Daoy (cell line): Measurements from ENCODE around the gene TTC34. TPM values are rescaled to one million over a fixed set of nuclear protein-coding genes. Genes with fewer than 3 reads are reported as not detected.
"Not testable (repeated sequence)": the region's sequence is repeated elsewhere in the genome, so short reads cannot be mapped to it uniquely, and the experiment has no call there.

Experiments
- DNase-seq: peaks from one replicate; pipeline ENCODE4 v3.0.0-alpha.2; 2015; ENCODE audit warnings: low read depth
- total RNA-seq: library from RNA; depleted of rRNA; stranded (reverse); fragments of >200 nt; shearing (Covaris generic); gene quantifications from 2 replicates; pipeline ENCODE4 v1.2.3, GENCODE V29; 2014

TTC34 gene
- total RNA-seq, 1 experiment from 2014 or later = not detected

- no peak for DNase-seq
Measured at GRCh38 chr1:2629627-2630497, 171.6 kb downstream of the TTC34 start.

DNA sequence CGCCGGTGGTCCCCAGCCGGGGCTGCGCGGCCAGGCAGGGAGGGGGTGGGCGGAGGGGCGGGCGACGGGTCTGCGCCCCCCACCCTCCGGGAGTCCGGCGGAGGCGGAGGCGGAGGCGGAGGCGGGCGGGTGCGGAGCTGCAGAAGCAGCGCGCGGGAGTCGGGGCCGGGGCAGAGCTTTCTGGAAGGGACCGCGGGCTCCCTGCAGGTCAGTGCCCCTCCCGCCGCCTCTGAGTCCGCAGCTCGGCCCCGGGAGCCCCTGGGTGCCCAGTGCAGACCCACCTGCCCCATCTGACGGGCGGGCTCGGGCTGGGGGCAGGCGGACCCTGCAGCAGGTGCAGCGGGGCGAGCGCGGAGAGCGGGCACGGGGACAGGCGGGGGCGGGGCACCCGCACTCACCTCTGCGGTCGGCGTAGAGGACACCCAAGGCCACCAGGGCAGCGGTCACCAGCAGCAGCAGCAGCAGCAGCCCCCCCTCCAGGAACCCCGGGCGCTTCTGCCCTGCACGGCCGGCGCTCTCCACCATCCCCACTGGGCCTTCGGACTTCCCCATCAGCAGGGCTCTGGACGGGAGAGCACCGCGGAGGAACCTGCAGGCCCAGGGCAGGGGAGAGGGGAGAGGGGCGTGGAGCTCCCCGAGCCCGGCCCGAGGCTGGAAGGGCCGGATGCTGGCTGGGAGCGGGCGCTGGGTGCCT, 172.4 kb downstream of the TTC34 start:
- no peak for DNase-seq

- DNase-seq = no peak
Measured at GRCh38 chr1:2628191-2628932, 173.1 kb downstream of the TTC34 start.

- DNase-seq = no peak
Measured at GRCh38 chr1:2627746-2628145, 173.7 kb downstream of the TTC34 start.

DNA sequence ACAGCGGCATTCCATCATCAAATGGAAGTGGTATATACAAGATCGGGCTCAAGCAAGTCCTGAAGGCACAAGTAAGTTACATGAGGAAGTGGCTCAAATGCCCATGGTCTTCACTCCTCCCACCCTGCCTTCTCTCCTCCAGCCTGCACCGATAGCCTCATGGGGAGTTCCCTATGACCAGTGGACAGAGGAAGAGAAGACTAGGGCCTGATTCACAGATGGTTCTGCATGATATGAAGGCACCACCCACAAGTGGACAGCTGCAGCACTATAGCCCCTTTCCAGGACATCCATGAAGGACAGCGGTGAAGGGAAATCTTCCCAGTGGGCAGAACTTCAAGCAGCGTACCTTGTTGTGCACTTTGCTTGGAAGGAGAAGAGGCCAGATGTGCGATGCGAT, 175.7 kb downstream of the TTC34 start:
- DNase-seq = not testable (repeated sequence)

DNA sequence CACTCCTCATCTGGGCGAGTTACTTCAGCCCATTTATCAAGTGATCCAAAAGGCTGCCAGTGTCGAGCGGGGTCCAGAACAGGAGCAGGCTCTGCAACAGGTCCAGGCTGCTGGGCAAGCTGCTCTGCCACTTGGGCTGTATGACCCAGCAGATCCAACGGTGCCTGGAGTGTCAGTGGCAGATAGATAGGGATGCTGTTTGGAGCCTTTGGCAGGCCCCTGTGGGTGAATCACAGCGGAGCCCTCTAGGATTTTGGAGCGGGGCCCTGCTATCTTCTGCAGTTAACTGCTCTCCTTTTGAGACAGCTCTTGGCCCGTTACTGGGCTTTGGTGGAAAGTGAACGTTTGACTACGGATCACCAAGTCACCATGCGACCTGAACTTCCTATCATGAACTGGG, 176.2 kb downstream of the TTC34 start:
- DNase-seq = no peak

DNA sequence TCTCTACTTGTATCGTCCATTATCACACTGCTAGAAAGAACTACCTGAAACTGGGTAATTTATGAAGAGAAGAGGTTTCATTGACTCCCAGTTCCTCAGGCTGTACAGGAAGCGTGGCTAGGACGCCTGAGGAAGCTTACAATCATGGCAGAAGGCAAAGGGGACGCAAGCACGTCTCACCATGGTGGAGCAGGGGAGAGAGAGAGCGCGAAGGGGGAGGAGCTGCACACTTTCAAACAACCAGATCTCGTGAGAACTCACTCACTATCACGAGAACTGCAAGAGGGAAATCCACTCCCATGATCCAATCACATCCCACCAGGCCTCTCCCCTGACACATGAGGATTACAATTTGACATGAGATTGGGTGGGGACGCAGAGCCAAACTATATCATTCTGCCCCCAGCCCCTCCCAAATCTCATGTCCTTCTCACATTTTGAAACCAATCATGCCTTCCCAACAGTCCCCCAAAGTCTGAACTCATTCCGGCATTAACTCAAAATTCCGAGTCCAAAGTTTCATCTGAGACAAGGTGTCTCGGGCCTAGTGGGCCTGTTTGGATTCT, 176.7 kb downstream of the TTC34 start:
- no peak for DNase-seq

DNA sequence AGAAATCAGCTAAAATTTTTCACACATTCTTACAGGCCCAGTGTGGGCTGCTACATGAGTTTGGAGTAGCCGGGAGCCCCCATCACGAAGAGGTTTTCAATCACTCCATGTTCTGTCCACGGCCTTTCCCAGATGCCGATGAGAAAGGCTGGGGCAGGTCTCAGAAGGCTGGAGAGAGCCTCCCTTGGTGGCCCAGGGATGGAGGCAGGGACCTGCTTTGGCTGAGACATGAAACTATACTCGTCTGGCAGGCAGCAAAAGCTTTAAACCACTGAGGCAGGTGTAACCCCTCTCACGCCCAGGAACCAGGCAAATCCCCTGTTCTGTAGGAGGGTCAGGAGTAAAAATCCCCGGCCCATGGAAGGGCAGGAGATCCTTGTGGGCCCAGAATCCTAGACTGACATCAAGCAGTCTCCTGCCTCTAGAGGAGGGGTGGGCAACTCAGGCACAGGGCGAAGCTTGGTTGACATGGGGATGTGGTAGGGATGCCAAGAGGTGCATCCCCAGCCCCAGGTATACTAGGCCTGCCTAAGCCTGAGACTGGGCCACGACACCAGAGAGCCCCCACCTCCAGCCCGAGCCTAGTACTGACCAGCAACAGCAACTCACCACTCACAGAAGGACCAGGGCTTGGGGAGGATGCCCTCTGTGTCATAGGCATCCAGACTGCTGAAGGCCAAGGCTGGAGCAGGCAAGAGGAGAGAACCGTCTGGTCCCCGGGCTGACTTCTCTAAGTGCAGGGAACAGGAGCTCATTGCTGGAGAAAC, 177.7 kb downstream of the TTC34 start:
- DNase-seq = no peak

DNA sequence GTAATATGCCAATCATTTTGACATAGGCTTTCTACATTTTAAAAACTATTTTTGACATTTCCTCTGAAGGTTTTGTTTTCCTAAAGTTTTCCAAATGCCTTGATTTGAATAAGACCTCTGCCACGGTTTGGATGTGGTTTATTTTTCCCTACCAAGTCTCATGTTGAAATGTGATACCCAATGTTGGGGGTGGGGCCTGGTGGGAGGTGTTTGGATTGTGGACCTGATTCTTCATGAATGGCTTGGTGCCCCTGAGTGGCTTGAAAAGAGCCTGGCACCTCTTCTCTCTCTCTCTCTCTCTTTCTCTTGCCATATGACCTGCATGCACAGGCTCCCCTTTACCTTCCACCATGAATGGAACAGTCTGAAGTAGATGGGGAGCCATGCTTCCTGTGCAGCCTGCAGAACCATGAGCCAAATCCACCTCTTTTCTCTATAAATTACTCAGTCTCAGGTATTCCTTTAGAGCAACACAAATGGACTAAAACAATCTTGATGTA, 183.5 kb downstream of the TTC34 start:
- no peak for DNase-seq

DNA sequence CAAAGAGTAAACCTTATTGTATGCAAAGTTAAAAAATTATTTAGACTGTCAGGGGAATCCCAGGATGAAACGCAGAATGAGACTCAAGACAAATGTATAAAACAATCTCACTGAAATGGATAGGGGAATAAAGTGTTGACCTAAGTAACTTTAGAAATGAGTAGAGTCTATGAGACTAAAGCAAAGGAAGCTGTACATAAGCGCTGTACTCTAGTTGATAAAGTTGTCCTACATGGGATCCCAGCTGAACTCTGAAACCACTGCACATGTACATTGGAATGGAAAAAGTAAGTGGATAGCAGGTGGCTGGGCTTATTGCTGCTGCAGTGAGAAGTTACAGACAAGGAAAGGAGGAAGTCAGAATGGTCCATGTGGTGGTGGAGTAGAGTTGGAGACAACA, 187.3 kb downstream of the TTC34 start:
- DNase-seq = no peak

DNA sequence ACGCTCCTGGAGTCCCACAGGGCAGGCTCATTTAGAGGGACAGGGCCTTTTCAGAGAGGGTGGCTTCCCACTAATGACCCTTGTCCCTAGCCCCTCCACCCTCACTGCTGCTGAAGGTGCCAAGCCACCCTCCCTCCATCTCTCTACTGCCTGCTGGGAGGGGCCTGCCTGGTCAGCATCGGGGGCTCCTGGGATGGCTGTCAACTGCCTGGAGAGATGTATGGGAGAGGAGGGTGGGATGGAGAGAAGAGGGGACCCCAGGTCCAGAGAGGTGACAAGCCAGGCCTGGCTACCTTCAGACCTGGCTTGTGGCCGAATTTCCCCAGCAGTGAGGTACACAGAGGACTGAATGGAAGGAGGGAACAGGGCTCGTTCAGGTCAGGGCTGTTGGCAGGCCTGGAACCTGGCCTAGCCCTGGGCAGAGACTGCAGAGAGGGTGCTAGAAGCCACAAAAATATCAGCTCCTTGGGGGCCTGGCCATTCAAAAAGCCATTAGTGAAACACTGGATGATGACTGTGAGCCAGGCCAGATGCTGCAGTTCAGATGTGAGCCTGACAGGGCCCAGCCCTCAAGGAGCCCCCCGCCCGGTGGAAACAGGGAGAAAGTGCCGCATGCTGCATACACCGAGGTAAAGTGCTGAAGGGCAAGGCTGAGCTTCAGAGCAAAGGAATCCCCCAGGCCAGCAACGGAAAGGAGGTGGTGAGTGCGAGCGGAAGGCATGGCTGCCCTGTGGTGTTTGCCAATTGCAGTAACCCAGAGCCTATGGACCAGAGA, 188.7 kb downstream of the TTC34 start:
- no peak for DNase-seq

DNA sequence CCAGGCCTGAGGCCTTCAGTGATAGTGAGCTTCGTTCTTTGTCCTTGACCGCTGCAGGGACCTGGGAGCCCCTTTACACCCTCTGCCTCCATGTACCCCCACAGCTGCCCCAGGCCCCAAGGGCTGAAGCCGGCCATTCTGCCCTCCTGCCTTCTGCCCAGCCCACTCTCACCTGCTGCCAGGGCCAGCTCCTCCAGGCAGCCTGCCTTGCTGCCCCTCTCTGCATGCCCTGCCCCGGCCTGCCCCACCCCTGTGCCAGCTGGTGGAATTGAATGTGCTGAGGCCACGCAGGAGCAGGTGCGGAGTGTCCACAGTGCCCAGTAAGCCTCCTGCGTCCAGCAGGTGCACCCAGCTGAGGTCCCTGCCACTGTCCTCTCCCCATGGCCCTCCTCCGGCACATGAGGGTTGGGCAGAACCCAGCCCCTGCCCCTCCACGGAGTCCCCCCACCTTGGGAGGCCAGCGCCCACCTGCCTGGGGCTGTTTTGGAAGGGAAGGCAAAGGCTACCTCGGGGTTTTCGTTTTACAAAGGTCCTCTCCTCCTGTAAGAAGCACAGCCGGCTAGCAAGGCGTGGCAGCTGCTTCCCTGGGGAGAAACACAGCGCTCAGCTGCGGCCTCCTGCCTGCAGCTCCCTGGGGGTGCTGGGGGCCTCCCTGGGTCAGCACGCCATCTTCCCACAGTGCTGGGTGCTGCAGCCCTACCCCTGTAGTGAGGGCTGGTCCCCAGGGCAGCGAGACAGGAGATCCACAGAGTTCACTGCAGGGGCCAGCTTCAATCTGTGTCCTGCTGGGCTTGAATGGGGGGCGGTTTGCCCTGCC, 189.7 kb downstream of the TTC34 start:
- DNase-seq = no peak

- DNase-seq = peak; percentile 38
Measured at GRCh38 chr1:2611031-2611501, 190.4 kb downstream of the TTC34 start.

DNA sequence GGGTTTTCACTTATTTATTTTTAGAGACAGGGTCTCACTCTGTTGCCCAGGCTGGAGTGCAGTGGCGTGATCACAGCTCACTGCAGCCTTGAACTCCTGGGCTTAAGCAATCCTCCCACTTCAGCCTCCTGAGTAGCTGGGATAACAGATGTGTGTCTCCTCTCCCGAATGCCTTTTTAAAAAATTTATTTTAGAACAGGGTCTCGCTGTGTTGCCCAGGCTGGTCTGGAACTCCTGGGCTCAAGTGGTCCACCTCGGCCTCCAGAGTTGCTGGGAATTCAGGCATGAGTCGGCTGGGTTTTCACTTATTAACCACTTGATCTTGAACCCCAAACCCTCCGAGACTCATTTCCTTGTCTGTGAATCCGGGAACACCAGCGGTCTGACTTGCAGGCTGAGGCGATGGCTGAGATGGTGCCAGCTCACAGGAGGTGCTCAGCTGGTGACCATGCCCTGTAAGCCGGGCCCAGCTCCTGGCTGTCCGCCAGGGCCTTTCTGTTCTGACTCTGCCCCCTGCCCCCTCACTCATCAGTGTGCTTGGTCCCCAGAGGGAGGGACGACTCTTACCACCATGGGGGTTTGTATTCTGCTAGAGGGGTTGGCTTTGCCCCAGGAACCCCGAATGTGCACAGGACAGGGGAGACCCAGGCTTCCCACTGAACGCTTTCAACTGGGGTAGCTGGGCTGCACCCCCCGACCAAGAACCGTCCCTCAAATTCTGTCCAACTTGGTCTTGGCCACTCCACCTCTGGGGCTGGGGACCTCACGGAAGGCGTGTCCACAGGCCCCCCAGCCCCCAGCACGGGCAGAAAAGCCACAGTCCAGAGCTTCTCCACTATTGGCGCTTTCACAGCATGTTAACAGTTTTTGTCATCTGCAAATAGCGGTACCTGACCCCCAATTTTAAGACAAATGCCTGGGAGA, 191.2 kb downstream of the TTC34 start:
- peak; percentile 31 for DNase-seq

DNA sequence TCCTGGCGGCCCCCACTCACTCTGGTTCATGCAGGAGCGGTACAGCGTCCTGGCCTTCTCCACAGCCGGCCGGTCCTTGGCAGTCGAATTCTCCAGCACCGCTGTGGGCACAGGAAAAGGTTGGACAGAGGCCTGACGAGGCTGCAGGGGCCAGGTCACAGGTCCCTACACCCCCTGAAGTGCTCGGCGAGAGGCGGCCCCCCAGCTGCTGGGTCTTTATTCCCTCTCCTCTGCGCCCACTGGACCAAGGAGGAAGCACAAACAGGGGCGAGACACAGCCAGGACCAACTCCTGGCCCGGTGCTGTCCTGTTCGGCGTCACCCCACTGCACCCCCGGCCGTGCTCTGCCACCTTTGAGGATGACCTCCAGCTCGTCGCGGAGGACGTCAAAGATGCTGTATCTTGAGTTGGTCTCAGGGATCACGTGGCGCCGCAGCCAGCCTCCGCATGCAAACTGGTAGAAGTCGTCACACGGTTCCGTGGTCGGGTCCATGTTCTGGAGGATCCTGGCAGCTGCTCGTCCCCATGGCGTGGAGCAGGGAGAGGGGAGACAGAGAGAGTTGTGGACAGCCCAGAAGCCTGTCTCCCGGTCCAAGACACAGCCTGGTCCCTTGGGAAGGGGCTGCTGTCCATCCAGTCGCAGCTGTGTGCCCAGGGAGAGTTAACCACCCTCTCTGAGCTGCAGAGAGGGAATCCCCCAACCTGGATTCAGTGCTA, 192.0 kb downstream of the TTC34 start:
- DNase-seq = no peak

DNA sequence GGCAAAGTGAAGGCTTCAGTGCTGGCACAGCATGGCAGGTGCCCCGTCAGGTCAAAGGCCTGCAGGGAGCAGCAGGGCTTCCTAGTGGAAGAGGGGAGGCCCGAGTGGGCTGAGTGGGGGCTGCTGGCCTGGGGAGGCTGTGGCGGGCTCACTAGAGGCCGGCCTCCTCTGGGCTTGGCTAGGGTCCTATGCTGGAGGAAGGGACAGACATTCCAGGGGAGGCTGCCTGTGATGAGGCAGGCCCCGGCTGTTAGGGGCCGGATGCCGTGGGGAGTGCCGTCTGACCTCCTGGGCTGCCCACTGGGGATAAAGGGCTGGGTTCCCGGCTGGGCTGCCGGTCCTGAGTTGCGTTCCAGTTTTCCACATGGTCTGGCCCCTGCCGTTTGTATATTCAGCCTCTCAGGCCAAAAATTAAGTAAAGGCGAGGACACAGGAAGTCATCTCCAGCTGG, 193.8 kb downstream of the TTC34 start:
- no peak for DNase-seq

DNA sequence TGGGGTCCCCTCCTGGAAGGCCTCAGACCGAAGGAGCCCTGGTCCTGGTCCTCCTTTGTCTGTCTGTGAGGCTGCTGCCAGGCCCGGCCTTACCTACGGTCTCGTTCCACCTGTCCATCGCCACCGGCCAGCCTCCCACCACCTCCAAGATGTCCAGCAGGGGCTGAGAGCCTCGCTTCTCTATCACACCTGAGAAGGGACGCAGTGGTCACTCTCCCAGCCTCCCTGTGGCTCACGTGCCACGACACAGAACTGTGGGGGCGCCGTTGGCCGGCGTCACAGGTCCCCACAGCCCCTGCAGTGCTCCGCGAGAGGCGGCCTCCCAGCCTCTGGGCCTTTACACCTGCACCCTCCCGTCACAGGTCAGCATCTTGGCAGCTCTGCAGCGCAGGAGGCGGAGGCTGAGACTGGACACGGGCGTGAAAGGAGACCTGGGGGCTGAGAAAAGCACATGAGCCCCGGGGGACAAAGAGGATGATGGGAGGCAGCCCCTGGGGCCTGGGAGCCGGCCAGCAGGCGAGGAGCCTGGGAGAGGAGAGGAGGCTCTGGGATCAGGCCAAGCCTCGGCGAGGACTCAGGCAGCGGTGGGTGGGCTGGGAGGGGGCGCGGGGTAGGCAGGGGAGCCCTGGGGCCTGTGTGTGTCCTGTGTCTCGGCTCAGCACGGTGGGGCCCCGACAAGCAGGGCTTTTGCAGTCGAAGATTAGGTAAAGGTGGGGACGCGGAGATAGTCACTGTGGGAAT, 194.4 kb downstream of the TTC34 start:
- no peak for DNase-seq
